Neural cell (in vitro differentiated cells): ENCODE results near the gene PGM5. TPM values are rescaled to one million over a fixed set of nuclear protein-coding genes. Genes with fewer than 3 reads are reported as not detected.

Source experiments
- H2AFZ ChIP-seq: fragments of 200-600, 300-800 bp; sonication (generic), shearing (Covaris generic); 2 replicates; pipeline ENCODE4 v1.6.0; 2014; ENCODE audit warnings: low read depth, mild to moderate bottlenecking, antibody characterized with exemption, low read length, moderate library complexity
- H3F3A ChIP-seq: fragments of 200-600 bp; shearing (Covaris generic); 2 replicates; pipeline ENCODE4 v1.6.1; 2016; ENCODE audit warnings: mild to moderate bottlenecking, moderate library complexity, mixed read lengths, antibody characterized with exemption, low read length; ENCODE audit not compliant: insufficient read depth, poor library complexity, severe bottlenecking
- H3K27ac ChIP-seq: fragments of 200-600, 300-800 bp; sonication (generic), shearing (Covaris generic); 2 replicates; pipeline ENCODE4 v1.5.1; 2014; ENCODE audit warnings: mild to moderate bottlenecking, low read length, moderate library complexity
- H3K27me3 ChIP-seq: fragments of 300-800, 200-600 bp; sonication (generic), shearing (Covaris generic); 2 replicates; pipeline ENCODE4 v1.6.0; 2014; ENCODE audit warnings: mild to moderate bottlenecking, low read depth, low read length, moderate library complexity; ENCODE audit not compliant: insufficient read depth
- H3K36me3 ChIP-seq: fragments of 300-800, 200-600 bp; sonication (generic), shearing (Covaris generic); 2 replicates; pipeline ENCODE4 v1.5.1; 2014; ENCODE audit warnings: mild to moderate bottlenecking, antibody characterized with exemption, low read length, moderate library complexity; ENCODE audit not compliant: insufficient read depth
- H3K4me2 ChIP-seq: fragments of 300-800, 200-600 bp; sonication (generic), shearing (Covaris generic); 2 replicates; pipeline ENCODE4 v1.6.0; 2014; ENCODE audit warnings: mild to moderate bottlenecking, low read length
- H3K4me3 ChIP-seq: fragments of 300-800, 200-600 bp; sonication (generic), shearing (Covaris generic); 2 replicates; pipeline ENCODE4 v1.5.1; 2014; ENCODE audit warnings: mild to moderate bottlenecking, low read length, moderate library complexity
- H3K79me2 ChIP-seq: fragments of 200-600 bp; shearing (Covaris generic); replicated peaks from 2 replicates; pipeline ENCODE4 v1.6.0; 2014; ENCODE audit warnings: mild to moderate bottlenecking, low read length, moderate library complexity; ENCODE audit not compliant: insufficient read depth
- H3K9ac ChIP-seq: fragments of 300-800, 200-600 bp; sonication (generic), shearing (Covaris generic); 2 replicates; pipeline ENCODE4 v1.6.1; 2016; ENCODE audit warnings: mild to moderate bottlenecking, low read length, mixed read lengths
- H3K9me2 ChIP-seq: fragments of 200-600 bp; shearing (Covaris generic); 2 replicates; pipeline ENCODE4 v1.6.1; 2016; ENCODE audit warnings: mild to moderate bottlenecking, low read length, mixed read lengths; ENCODE audit not compliant: insufficient read depth
- H3K9me3 ChIP-seq: fragments of 200-600, 300-800 bp; sonication (generic), shearing (Covaris generic); 2 replicates; pipeline ENCODE4 v1.6.1; 2016; ENCODE audit warnings: mild to moderate bottlenecking, mixed run types, low read length, moderate library complexity, mixed read lengths
- H4K20me1 ChIP-seq: fragments of 200-600 bp; shearing (Covaris generic); 2 replicates; pipeline ENCODE4 v1.6.1; 2016; ENCODE audit warnings: mild to moderate bottlenecking, mixed run types; ENCODE audit not compliant: insufficient read depth
- EP300 ChIP-seq: fragments of 450-650 bp; conservative IDR thresholded peaks from 2 replicates; pipeline ENCODE4 v1.6.1; 2014; ENCODE audit warnings: antibody characterized with exemption, mild to moderate bottlenecking, moderate library complexity; ENCODE audit not compliant: poor library complexity, severe bottlenecking
- EZH2 ChIP-seq: fragments of 200-600, 300-800 bp; shearing (Covaris generic), sonication (generic); IDR thresholded peaks from 2 replicates; pipeline ENCODE4 v1.6.1; 2014; ENCODE audit warnings: antibody characterized with exemption, low read length, borderline replicate concordance, mild to moderate bottlenecking; ENCODE audit not compliant: insufficient read depth, poor library complexity, severe bottlenecking
- MXI1 ChIP-seq: fragments of 450-650 bp; conservative IDR thresholded peaks from 2 replicates; pipeline ENCODE4 v1.6.1; 2014; ENCODE audit warnings: antibody characterized with exemption, mild to moderate bottlenecking; ENCODE audit not compliant: poor library complexity, severe bottlenecking
- POLR2AphosphoS5 ChIP-seq: IDR thresholded peaks from 2 replicates; pipeline ENCODE4 v1.6.1; 2012
- RAD21 ChIP-seq: fragments of 450-650 bp; conservative IDR thresholded peaks from 2 replicates; pipeline ENCODE4 v1.6.1; 2014; ENCODE audit warnings: antibody characterized with exemption, mild to moderate bottlenecking, moderate library complexity
- SMC3 ChIP-seq: fragments of 450-650 bp; conservative IDR thresholded peaks from 2 replicates; pipeline ENCODE4 v1.6.1; 2014; ENCODE audit warnings: antibody characterized with exemption, mild to moderate bottlenecking, moderate library complexity; ENCODE audit not compliant: poor library complexity
- TAF1 ChIP-seq: IDR thresholded peaks from 2 replicates; pipeline ENCODE4 v1.6.1; 2012; ENCODE audit warnings: low read depth
- polyA plus RNA-seq: library from polyadenylated mRNA; depleted of rRNA; stranded (reverse); fragments of >200 nt; gene quantifications from 2 replicates; pipeline ENCODE4 v1.2.3, GENCODE V29; 2014
- TF ChIP-seq, protein P1 (sequence below): IDR thresholded peaks from 2 replicates; pipeline ENCODE4 v1.6.1; 2012; ENCODE audit warnings: borderline replicate concordance
- TF ChIP-seq, protein P2 (sequence below): fragments of 450-650 bp; IDR thresholded peaks from 2 replicates; pipeline ENCODE4 v1.5.1; 2014; ENCODE audit warnings: antibody characterized with exemption, mild to moderate bottlenecking, moderate library complexity; ENCODE audit not compliant: poor library complexity, severe bottlenecking

Gene PGM5
- polyA plus RNA-seq, 1 donor from 2014 or later = not detected

DNA sequence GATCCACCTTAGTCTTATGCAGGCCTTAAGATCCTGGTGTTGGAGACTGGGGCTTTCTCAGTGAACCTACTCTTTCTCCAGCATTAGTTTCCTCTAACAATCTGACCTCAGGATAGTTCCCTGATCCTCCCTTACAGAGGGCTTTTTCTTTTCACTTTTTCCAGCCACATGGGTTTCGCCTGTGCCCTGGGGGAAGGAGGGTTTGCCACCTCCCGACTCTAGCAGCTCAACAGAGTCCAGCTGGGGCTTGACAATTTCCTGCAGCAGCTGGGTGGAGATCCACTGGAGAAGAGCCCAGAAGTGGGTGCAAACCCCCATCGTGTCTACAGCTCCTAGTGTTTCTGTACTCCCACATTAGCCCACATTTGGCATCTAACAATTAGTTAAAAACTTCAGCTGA lies 191.8 kb downstream of the PGM5 start:
- Histone ChIP-seq H3K4me2 (no peak overlapping the region), H3K9me3 (no peaks in the 10 kb centered on the region), H4K20me1 (no peaks in the 10 kb centered on the region), H3K36me3 (no peaks in the 10 kb centered on the region), H3F3A (no peaks in the 10 kb centered on the region), H3K9me2 (no peaks in the 10 kb centered on the region), H3K4me3 (no peak overlapping the region), H3K9ac (no peak overlapping the region), H2AFZ (no peak overlapping the region), H3K79me2 (no peaks in the 10 kb centered on the region), H3K27me3 (no peaks in the 10 kb centered on the region), H3K27ac (no peak overlapping the region)
- TF ChIP-seq EZH2 (no peak), RAD21 (no peak), TAF1 (no peak), POLR2AphosphoS5 (no peak), EP300 (no peak), SMC3 (no peak), MXI1 (no peak)
- TF ChIP-seq, protein P1, sequence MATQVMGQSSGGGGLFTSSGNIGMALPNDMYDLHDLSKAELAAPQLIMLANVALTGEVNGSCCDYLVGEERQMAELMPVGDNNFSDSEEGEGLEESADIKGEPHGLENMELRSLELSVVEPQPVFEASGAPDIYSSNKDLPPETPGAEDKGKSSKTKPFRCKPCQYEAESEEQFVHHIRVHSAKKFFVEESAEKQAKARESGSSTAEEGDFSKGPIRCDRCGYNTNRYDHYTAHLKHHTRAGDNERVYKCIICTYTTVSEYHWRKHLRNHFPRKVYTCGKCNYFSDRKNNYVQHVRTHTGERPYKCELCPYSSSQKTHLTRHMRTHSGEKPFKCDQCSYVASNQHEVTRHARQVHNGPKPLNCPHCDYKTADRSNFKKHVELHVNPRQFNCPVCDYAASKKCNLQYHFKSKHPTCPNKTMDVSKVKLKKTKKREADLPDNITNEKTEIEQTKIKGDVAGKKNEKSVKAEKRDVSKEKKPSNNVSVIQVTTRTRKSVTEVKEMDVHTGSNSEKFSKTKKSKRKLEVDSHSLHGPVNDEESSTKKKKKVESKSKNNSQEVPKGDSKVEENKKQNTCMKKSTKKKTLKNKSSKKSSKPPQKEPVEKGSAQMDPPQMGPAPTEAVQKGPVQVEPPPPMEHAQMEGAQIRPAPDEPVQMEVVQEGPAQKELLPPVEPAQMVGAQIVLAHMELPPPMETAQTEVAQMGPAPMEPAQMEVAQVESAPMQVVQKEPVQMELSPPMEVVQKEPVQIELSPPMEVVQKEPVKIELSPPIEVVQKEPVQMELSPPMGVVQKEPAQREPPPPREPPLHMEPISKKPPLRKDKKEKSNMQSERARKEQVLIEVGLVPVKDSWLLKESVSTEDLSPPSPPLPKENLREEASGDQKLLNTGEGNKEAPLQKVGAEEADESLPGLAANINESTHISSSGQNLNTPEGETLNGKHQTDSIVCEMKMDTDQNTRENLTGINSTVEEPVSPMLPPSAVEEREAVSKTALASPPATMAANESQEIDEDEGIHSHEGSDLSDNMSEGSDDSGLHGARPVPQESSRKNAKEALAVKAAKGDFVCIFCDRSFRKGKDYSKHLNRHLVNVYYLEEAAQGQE = no peak
- TF ChIP-seq, protein P2, sequence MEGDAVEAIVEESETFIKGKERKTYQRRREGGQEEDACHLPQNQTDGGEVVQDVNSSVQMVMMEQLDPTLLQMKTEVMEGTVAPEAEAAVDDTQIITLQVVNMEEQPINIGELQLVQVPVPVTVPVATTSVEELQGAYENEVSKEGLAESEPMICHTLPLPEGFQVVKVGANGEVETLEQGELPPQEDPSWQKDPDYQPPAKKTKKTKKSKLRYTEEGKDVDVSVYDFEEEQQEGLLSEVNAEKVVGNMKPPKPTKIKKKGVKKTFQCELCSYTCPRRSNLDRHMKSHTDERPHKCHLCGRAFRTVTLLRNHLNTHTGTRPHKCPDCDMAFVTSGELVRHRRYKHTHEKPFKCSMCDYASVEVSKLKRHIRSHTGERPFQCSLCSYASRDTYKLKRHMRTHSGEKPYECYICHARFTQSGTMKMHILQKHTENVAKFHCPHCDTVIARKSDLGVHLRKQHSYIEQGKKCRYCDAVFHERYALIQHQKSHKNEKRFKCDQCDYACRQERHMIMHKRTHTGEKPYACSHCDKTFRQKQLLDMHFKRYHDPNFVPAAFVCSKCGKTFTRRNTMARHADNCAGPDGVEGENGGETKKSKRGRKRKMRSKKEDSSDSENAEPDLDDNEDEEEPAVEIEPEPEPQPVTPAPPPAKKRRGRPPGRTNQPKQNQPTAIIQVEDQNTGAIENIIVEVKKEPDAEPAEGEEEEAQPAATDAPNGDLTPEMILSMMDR = no peak

DNA sequence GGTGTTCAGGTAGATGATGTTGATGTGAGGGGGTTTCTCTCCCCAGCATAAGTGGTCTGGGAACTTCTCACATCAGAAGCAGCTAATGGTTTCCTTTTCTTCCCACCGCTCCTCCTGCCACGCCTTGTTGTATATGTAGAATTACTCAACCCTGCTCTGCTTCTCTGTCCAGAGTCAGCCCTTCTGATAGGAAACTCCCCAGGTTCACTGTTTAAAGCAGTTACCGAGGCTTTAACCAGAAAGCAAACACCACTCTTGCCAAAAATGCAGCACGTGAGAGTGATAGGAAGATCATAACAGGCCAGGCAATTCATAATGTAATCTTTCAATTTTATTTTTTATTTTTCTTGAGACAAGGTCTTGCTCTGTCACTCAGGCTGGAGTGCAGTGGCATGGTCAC lies 194.8 kb downstream of the PGM5 start:
- H3K9me3 ChIP-seq = no peaks in the 10 kb centered on the region
- no peaks in the 10 kb centered on the region for H3K79me2 ChIP-seq
- TF ChIP-seq RAD21 (no peak), POLR2AphosphoS5 (no peak), MXI1 (no peak), EZH2 (no peak), EP300 (no peak), SMC3 (no peak), TAF1 (no peak)
- TF ChIP-seq, protein P2 = no peak
- TF ChIP-seq, protein P1 = no peak
- no peaks in the 10 kb centered on the region for H3K36me3 ChIP-seq
- H3K4me3 ChIP-seq = no peak overlapping the region
- H3K27me3 ChIP-seq = no peaks in the 10 kb centered on the region
- H4K20me1 ChIP-seq = no peaks in the 10 kb centered on the region
- no peak overlapping the region for H2AFZ ChIP-seq
- no peaks in the 10 kb centered on the region for H3F3A ChIP-seq
- H3K27ac ChIP-seq = no peak overlapping the region
- H3K9me2 ChIP-seq = no peaks in the 10 kb centered on the region
- no peak overlapping the region for H3K9ac ChIP-seq
- H3K4me2 ChIP-seq = no peak overlapping the region
